ENCODE results near the gene CABP4.
A peak's percentile ranks its signal among the peaks of the same experiment; 100 is the strongest.
"Not testable (repeated sequence)": the region's sequence is repeated elsewhere in the genome, so short reads cannot be mapped to it uniquely, and the experiment has no call there.

CABP4 gene

GRCh38 chr11:67453816-67454732 lies 1.1 kb upstream of the CABP4 start:
- DNase-seq (ENCODE audit: low read depth, low spot score), result no peak

DNA sequence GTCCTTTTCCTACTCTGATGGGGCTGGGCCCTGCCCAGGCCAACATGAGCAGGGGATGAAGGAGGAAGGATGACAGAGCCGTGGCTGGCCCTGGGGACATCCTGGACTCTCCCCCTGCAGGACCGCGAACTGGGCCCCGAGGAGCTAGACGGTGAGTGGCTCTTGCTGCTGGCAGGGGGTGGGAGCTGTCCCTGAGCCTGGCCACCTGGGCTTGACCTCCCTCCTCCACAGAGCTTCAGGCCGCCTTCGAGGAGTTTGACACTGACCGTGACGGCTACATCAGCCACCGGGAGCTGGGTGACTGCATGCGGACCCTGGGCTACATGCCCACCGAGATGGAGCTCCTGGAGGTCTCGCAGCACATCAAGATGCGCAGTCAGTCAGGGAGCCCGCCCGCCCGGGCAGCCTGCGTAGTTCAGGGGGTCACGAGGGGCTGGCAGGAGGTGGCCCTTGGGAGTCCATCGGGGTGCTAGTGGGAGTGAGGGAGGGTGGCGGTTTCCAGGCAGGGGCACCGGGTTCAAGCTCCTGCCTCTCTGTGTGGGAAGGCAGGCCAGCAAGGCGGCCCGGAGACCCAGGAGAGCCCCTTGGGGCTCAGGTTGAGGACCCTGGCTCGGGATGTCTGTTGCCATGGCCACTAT lies 1.0 kb downstream of the CABP4 start:
- DNase-seq (ENCODE audit: low read depth, low spot score), result no peak

DNA sequence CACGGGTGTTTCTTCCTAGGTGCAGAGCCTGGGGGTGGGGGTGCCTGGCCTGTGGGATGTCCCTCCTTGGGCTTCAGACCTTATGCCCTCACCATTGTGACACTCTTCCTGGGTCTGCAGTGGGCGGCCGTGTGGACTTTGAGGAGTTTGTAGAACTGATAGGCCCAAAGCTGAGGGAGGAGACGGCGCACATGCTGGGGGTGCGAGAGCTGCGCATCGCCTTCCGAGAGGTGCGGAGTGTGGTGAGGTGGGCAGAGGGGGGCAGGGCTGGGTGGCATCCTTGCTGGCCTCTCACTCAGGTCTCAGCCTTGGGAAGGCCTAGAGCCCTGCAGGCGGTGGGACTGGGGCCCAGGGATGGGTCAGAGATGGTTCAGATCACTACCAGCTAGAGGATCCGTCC lies 2.3 kb downstream of the CABP4 start:
- DNase-seq (ENCODE audit: low read depth, low spot score), result no peak

DNA sequence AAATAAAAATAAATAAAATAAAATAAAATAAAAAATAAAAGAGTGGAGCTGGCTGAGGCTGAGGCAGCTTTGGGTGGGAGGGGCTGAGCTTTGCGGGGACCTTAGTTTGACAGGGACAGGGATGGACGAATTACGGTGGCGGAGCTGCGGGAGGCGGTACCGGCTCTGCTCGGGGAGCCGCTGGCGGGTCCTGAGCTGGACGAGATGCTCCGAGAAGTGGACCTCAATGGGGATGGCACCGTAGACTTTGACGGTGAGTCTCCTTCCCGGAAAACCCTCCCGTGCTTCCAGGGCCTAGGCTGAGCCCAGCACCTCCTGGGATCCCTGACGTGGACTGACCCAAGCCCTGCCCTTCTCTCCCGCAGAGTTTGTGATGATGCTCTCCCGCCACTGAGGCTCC lies 3.1 kb downstream of the CABP4 start:
- no peak for DNase-seq (ENCODE audit: low read depth, low spot score)

- DNase-seq (ENCODE audit: low read depth, low spot score), result no peak
These were observed 8.0 kb downstream of the CABP4 start for GRCh38 chr11:67463186-67463585.

DNA sequence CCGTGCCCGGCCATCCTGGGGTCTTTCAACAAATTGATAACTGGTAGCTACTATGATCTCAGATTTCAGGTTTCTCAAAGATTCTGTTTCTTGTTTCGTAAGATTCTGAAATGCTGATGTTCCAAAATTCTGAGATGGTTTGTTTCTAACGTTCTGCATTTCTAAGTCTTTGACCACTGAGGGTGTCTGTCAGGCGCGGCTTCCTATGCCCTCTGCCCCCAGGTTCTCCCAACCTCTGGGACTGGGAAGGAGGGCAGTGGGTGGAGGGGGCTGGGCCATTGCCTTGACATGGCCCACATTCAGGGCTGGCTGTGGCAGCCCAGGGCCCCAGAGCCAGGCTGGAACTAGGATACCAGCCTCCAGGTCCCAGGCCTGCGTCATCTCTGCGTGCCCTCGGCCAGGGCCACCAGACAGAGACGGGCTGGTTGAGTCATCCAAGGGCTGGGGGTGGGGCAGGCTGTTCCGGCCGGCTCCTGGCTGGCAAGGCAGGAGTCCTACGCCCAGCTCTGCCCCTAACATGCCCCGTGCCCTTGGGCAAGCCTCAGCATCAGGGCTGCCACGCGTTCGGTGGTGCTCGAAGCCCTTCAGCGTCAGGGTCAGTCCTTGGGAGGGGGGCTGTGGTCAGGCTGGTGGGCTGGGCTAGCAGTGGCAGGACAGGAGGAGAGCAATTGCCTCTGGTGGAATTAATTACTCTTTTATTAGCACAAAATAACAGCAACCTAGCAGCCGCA lies 8.7 kb downstream of the CABP4 start:
- no peak for DNase-seq (ENCODE audit: low read depth, low spot score)

GRCh38 chr11:67464411-67465188 lies 9.4 kb downstream of the CABP4 start:
- peak; percentile 85 for DNase-seq (ENCODE audit: low read depth, low spot score)

DNA sequence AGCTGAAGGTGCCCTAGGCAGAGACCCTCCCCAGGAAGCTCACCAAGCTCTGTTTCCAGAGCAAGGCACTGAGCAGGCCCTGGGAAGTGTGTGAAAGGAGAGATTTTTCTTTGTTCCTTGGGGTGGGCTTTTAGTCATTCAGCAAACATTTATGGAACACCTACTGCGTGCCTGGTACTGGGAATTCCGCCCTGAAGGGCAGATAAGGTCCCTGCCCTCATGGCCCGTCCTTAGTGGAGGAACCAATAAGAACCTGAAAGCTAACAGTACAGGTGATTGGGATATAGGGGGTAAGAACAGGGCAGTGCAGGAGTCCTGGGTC lies 10.0 kb downstream of the CABP4 start:
- DNase-seq (ENCODE audit: low read depth, low spot score), result no peak

DNA sequence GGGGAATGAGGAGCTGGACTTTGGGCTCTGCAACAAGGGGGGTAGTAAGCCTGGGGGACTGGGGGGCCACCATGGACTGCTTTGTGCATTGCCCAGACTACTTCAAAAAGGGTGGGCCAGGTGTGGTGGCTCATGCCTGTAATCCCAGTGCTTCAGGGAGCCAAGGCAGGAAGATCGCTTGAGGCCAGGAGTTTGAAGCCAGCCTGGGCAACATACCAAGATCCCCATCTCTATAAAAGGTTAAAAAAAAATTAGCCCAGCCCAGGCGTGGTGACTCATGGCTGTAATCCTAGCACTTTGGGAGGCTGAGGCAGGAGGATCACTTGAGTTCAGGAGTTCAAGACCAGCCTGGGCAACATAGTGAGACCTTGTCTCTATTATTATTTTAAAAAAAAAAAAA lies 10.4 kb downstream of the CABP4 start:
- DNase-seq (ENCODE audit: low read depth, low spot score), result not testable (repeated sequence)

- no peak for DNase-seq (ENCODE audit: low read depth, low spot score)
These were observed 11.2 kb downstream of the CABP4 start for GRCh38 chr11:67466367-67466766.

- no peak for DNase-seq (ENCODE audit: low read depth, low spot score)
These were observed 12.0 kb downstream of the CABP4 start for GRCh38 chr11:67466962-67467771.

DNA sequence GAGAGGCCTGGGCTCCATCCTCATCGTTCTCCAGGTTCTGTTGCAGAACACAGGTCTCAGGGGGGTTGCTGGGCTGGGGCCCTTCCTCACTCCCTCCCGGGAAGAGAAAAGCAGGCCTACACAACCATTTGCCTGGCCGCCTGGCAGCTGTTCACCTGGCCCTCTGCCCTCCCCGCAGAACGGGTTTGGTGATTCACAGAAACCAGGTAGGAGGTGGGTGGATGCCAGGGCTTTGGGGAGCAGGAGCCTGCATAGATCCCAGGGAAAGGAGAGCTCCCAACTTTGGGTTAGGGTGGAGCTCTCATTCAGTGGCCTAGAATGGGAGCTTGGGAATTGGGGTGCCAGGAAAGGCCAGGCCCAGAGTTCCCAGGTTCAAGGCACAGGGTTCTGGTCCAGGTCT lies 12.9 kb downstream of the CABP4 start:
- DNase-seq (ENCODE audit: low read depth, low spot score), result no peak

GRCh38 chr11:67468456-67468758 lies 13.3 kb downstream of the CABP4 start:
- DNase-seq (ENCODE audit: low read depth, low spot score), result no peak

DNA sequence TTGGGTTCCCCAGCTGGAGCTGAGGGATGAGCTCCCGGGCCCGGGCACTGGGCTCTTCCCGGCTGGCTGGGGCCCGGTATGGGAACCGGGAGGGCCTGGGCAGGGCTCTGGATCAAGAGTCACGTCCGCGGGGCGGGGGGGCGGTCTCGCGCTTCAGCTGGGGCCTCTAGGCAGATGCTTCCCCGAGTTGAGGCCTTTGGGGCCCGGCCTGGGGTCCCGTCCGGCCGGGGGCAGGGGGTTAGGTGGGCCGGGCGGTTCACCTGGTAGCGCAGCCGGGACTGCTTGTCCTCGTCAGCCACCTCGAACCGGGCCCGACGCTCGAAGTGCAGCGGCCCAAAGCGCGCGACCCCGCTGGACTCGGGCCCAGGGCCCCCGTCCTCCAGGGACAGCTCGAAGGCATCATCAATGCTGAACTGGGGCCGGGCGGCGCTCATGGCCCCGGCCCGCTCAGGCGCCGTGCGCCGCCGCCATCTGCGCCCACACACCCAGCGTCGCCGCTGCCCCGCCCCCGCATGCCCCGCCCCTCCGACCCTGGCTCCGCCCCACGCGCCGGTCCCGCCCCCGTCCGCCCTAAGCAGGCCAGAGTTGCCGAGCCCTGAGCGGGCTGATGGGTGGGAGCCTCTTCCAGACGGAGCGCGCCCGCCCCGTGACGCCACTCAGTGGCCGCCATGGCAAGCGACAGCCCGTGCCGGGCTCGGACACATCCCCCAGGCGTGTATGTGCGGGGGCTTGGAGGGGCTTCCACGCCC lies 13.8 kb downstream of the CABP4 start, which contains the start of gene TMEM134:
TMEM134 (minus strand) TSS at position 493 of the 749 bp plus-strand sequence; CDS start at position 434, 59 bp downstream.
- peak; percentile 85 for DNase-seq (ENCODE audit: low read depth, low spot score)

- DNase-seq (ENCODE audit: low read depth, low spot score), result no peak
These were observed 14.3 kb downstream of the CABP4 start for GRCh38 chr11:67469508-67469811.

- no peak for DNase-seq (ENCODE audit: low read depth, low spot score)
These were observed 15.3 kb downstream of the CABP4 start for GRCh38 chr11:67470337-67471002.

GRCh38 chr11:67472882-67473281 lies 17.7 kb downstream of the CABP4 start:
- DNase-seq (ENCODE audit: low read depth, low spot score), result no peak

GRCh38 chr11:67476692-67477091 lies 21.5 kb downstream of the CABP4 start:
- DNase-seq (ENCODE audit: low read depth, low spot score), result not testable (repeated sequence)

GRCh38 chr11:67477344-67478050 lies 22.3 kb downstream of the CABP4 start:
- DNase-seq (ENCODE audit: low read depth, low spot score), result not testable (repeated sequence)
